Stimulated activated CD4-positive, alpha-beta T cell treated with anti-CD3 and anti-CD28 coated beads, Interleukin-1b, Interleukin-23, amount 100 ng/mL, for 48 hours (primary cell): ENCODE results near the gene IARS2.
"Not testable (repeated sequence)": the region's sequence is repeated elsewhere in the genome, so short reads cannot be mapped to it uniquely, and the experiment has no call there.

ENCODE experiments used
- DNase-seq: peaks from one replicate; pipeline ENCODE4 v3.0.0-alpha.2; 2020

The IARS2 gene

GRCh38 chr1:220113136-220113695, 19.3 kb downstream of the IARS2 start:
- DNase-seq: peak; percentile 21

GRCh38 chr1:220119043-220119512, 25.1 kb downstream of the IARS2 start:
- DNase-seq: no peak

- DNase-seq: no peak
These were observed 28.0 kb downstream of the IARS2 start for GRCh38 chr1:220121791-220122530.

- no peak for DNase-seq
These were observed 29.1 kb downstream of the IARS2 start for GRCh38 chr1:220123066-220123465.

DNA sequence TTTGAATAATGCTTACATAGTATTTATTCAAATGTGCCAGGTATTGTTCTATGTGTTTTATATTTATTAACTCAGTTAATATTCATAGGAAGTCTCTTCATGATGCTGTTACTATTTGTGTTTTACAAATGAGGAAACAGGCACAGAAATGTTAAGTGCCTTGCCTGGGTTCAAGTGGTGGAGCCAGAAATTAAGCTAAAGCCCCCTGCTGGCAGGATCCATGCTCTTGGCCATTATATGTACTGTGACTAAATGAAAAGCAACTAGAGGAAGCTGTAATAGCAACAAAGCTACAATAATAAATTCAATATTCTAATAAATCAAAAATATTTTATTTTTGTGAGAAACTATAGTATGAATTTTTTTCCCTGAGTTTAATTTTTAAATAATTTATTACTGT, 30.0 kb downstream of the IARS2 start:
- no peak for DNase-seq

DNA sequence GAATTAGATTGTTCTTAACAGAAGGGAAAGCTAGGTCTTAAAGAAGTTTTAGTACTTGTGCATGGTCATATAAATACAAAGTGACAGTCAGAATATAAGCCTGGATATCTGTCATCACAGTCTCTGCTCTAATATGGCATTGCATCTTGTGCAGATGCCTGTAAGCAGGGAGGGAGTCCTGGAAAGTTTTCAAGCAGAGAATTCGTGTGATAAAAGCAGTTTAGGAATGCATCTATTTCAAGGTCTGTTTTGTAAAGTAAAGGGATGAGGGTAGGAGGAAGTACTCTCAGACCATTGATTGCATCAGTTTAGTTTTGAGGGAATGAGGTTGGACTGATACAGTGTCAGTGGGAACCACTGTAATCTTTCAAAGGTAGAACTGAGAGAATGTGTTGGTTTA, 30.6 kb downstream of the IARS2 start:
- DNase-seq: no peak

- no peak for DNase-seq
These were observed 33.1 kb downstream of the IARS2 start for GRCh38 chr1:220127076-220127475.

- no peak for DNase-seq
These were observed 35.7 kb downstream of the IARS2 start for GRCh38 chr1:220129479-220130210.

DNA sequence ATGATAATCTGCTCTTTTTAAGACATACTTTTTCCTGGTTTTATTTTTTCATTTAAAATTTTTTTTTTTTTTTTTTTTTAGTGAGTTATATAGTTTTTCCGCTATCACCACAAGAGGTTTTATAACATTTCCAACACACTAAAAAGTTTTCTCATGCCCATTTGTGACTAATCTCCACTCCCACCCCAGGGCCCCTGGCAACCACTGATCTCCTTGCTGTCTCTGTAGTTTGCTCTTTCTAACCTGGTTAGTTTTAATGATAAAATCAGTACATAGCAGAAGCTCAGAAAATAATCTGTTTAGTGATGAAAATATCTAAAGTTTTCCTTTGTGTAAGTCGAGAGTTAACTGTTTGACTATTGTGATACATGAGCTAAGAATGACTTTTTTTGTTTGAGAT, 41.8 kb downstream of the IARS2 start:
- peak; percentile 21 for DNase-seq

GRCh38 chr1:220137019-220137786, 43.3 kb downstream of the IARS2 start:
- DNase-seq: no peak

- DNase-seq: no peak
These were observed 46.0 kb downstream of the IARS2 start for GRCh38 chr1:220139966-220140365.

DNA sequence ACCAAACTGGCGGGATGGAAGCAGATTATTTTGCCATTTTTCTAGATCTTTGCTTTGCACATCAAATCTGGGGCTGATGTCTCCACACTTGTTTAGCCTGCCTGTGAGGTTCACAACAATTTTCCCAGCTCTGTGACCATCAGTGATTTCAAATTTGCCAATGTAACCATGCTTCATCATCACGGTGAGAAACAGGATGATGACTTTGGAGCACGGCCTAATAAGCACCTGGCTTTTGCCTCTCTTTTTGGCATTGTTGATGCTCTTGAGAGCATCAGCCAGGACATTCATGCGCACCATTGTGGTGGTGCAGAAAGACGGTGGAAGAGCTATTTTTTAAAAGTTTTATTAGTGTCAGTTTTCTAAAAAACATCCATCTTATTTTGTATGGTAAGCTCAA, 50.1 kb downstream of the IARS2 start:
- no peak for DNase-seq

DNA sequence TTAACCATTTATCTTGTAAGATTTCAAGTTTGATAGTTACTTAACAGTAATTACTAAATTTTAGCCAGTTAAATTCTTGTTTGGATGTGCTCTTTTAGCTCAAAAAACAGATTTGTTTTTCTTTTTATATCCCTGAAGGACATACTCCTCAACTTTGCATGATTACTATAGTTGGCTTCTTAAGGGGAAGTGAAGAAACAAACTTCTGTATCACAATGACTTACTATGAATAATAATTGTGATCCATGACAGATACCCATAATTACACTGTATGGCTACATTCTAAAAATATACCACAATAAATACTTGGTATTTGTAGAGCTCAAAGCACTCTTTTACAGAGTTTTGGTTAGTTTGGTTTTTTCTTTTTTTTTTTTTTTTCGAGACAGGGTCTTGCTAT, 55.8 kb downstream of the IARS2 start:
- DNase-seq: no peak

DNA sequence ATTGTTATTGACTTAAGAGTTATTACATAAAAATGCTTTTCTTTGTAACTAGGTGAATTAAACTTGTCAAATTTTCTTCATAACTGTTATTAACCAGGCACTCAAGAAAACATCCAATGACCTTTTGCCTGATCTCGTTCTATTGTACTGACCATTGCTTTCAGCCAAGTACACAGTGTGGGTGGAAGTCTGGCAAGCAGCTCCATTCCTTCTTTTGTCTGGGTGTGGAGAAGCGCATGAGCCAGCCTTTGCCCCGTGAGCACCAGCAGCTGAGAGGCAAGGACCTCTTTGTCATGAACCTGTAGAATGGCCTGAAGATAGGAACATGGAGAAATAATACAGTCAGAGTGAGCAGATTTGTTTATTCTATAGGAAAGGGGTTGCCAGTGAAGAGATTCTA, 57.5 kb downstream of the IARS2 start:
- DNase-seq: no peak

GRCh38 chr1:220153147-220153546, 59.2 kb downstream of the IARS2 start:
- DNase-seq: no peak

DNA sequence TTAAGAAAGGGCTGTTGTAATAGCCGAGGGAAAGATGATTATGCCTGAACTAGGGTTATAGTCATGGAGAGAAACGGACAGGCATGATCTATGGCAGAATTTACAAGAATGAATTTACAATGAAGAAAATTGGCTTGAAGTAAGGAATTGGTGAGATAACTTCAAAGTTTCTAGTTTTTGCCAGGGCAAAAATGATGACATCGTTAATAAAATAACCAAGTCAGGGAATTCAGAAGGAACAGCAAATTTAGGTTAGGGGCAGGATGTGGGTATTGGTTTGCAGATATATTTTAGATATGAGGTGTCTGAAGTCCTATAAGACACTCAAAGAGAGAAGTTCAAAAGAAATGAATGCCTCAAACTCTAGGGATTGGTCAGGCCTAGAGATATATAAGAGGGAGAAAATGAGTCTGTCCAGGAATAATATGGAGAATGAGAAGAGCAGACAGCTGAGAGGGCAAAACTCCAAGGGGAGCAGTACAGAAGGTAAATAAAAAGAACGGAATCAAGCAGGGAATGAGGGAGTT, 62.8 kb downstream of the IARS2 start:
- no peak for DNase-seq

DNA sequence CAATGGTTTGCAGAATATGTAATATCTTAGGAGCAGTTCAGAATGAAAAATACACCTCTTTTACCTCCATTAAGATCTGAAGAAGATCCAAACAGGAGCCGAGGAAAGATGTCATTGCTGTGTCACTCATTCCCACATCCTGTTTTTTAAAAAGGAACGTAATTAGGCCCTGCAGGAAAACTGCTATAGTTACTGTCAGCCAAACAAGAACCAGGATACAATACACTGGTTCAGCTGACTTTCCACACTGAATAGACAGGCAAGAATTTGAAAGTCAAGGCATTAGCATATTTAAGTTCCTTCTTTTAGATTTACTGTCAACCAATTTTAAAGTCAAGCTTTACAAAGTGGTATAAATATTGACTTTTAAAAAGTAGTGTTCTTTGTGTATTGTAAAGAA, 63.8 kb downstream of the IARS2 start:
- no peak for DNase-seq

DNA sequence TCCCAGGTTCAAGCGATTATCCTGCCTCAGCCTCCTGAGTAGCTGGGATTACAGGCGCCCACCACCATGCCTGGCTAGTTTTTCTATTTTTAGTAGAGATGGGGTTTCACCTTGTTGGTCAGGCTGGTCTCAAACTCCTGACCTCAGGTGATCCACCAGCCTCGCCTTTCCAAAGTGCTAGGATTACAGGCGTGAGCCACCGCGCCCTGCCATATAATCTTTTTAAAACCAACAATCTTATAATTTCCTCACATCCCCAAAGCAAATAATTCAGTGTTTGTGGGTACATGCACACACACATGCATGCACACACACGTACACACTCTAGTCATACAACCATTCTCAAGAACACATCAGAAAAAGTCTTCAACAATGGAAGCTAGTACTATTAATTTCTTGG, 64.6 kb downstream of the IARS2 start:
- not testable (repeated sequence) for DNase-seq

GRCh38 chr1:220159041-220159440, 65.1 kb downstream of the IARS2 start:
- no peak for DNase-seq

- DNase-seq: no peak
These were observed 66.1 kb downstream of the IARS2 start for GRCh38 chr1:220160027-220160426.

DNA sequence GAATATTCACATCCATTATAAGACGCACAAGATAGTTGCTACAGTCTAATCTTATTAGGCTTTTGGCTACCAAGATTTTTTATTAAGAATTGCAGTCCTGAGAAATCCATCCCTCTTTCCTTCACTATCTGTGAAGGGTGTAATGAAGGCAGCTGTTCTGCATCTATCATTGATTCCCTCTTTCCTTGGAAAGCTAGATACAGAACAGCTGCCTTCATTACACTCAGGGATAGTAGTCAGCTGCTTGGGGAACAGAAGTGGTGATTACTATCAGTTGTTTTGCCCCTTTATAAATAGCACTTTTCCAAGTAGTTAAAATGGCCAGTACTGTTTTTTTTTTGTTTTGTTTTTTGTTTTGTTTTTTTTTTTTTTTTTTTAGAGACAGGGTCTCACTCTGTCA, 70.2 kb downstream of the IARS2 start:
- DNase-seq: no peak

- DNase-seq: no peak
These were observed 70.6 kb downstream of the IARS2 start for GRCh38 chr1:220164517-220164916.

- no peak for DNase-seq
These were observed 72.9 kb downstream of the IARS2 start for GRCh38 chr1:220166853-220167252.
